Activated CD4-positive, alpha-beta T cell treated with anti-CD3 and anti-CD28 coated beads, Interleukin-2, amount 50 U/mL, for 24 hours (primary cell): ENCODE data around the gene ACAP1.
"Not testable (repeated sequence)": the region's sequence is repeated elsewhere in the genome, so short reads cannot be mapped to it uniquely, and the experiment has no call there.

ENCODE experiments used
- DNase-seq, 2 donors: peaks; one replicate each; pipeline ENCODE4 v3.0.0-alpha.2; 2020; ENCODE audit warnings: low read depth in 1 of 2, low spot score in 1 of 2

The ACAP1 gene

GRCh38 chr17:7354262-7354843 lies 18.0 kb downstream of the ACAP1 start:
- DNase-seq, result no peak

GRCh38 chr17:7355053-7355452 lies 18.7 kb downstream of the ACAP1 start, which contains the start of gene TMEM95:
Gene TMEM95 (plus strand): TSS chr17:7355156. CDS start chr17:7355205, 49 bp downstream.
- DNase-seq, result no peak

GRCh38 chr17:7355573-7355972 lies 19.2 kb downstream of the ACAP1 start:
- DNase-seq, result no peak

- DNase-seq, result peak; percentile 70 to 77
Observed at GRCh38 chr17:7356072-7356549, 19.8 kb downstream of the ACAP1 start.

GRCh38 chr17:7356756-7357155 lies 20.4 kb downstream of the ACAP1 start:
- DNase-seq, result no peak

GRCh38 chr17:7357381-7357780 lies 21.1 kb downstream of the ACAP1 start:
- no peak for DNase-seq

- DNase-seq, result no peak
Observed at GRCh38 chr17:7361906-7362305, 25.6 kb downstream of the ACAP1 start.

- DNase-seq, result no peak
Observed at GRCh38 chr17:7363311-7363710, 27.0 kb downstream of the ACAP1 start.

GRCh38 chr17:7365963-7366362 lies 29.6 kb downstream of the ACAP1 start:
- not testable (repeated sequence) for DNase-seq

- no peak for DNase-seq
Observed at GRCh38 chr17:7367083-7367482, 30.8 kb downstream of the ACAP1 start.

GRCh38 chr17:7367918-7368598 lies 31.7 kb downstream of the ACAP1 start:
- DNase-seq, result no peak

GRCh38 chr17:7368599-7368994 lies 32.3 kb downstream of the ACAP1 start:
- DNase-seq, result not testable (repeated sequence)

GRCh38 chr17:7369825-7370224 lies 33.5 kb downstream of the ACAP1 start:
- DNase-seq, result no peak

GRCh38 chr17:7370853-7371252 lies 34.5 kb downstream of the ACAP1 start:
- no peak for DNase-seq

- no peak for DNase-seq
Observed at GRCh38 chr17:7374353-7374752, 38.0 kb downstream of the ACAP1 start.

GRCh38 chr17:7379134-7379533 lies 42.8 kb downstream of the ACAP1 start:
- no peak for DNase-seq

- no peak for DNase-seq
Observed at GRCh38 chr17:7380321-7380720, 44.0 kb downstream of the ACAP1 start.

GRCh38 chr17:7380855-7381683 lies 44.7 kb downstream of the ACAP1 start, which contains the start of gene TNK1:
Gene TNK1 (plus strand): TSS chr17:7381089. CDS start chr17:7382927, 1,838 bp downstream.
- DNase-seq, result no peak

- no peak for DNase-seq
Observed at GRCh38 chr17:7382901-7383300, 46.6 kb downstream of the ACAP1 start.

GRCh38 chr17:7383371-7383741 lies 47.0 kb downstream of the ACAP1 start:
- DNase-seq, result no peak

- peak; percentile 51 to 59 for DNase-seq
Observed at GRCh38 chr17:7383742-7384488, 47.6 kb downstream of the ACAP1 start.
